HG03064 (cell line): ENCODE measurements around the gene TMC7.

Experiments
- ATAC-seq: cut with Tn5 transposase; IDR thresholded peaks from one replicate; pipeline ENCODE4 v1.9.1; 2021; ENCODE audit warnings: low read depth; ENCODE audit not compliant: unreplicated experiment

TMC7 gene

GRCh38 chr16:19086322-19087199 lies 102.8 kb downstream of the TMC7 start:
- ATAC-seq: no peak

DNA sequence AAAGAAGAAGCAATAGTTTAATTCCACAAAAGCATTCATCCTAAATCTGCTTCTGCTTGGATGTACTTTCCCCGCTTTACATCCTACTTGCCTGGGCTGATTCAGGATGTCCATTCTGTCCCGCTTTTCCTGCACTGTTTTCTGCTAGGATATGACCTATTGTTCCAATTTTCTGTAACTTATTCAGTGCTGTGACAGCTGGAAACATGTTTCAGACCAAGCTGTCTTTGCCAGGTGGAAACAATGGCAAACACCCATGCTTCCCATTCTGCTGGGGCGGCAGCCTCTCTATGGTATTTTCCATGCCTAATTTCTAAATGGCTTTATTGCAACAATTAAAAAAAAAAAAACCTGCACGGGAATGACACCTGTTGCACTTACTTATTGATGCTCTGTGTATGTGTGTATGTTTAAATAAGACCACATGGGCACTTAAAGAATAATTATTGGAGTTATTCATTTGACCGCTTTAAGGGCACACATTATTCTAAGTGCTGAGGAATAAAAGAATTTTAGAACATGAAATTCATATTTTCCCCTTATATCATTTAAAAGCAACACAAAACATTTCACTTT lies 104.7 kb downstream of the TMC7 start:
- ATAC-seq: no peak

DNA sequence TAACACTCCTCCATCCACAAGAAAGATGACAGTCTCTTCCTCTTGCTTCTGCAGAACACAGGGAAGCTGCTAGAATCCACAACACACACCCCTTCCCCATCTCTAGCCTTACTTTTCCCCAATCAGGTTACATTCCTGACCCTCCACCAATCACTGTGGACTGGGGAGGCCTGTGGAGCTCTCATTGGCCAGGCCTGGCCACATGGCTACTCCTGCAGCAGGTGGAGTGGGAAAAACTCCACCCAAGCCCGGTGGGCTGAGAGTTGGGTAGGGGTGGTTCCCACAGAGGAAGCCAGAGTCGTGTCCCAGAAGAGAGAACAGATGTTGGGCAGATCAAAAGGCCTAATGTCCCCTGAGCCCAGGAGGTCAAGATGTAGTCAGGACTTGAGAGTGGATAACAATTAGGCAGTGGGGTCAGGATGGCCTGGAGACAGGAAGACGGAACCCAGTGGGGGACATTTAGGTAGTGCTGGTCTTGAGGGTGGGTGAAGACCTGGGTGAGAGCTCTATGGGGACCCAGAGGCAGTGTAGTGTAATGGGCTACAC lies 105.7 kb downstream of the TMC7 start:
- ATAC-seq: no peak

GRCh38 chr16:19090916-19091315 lies 107.2 kb downstream of the TMC7 start:
- no peak for ATAC-seq

DNA sequence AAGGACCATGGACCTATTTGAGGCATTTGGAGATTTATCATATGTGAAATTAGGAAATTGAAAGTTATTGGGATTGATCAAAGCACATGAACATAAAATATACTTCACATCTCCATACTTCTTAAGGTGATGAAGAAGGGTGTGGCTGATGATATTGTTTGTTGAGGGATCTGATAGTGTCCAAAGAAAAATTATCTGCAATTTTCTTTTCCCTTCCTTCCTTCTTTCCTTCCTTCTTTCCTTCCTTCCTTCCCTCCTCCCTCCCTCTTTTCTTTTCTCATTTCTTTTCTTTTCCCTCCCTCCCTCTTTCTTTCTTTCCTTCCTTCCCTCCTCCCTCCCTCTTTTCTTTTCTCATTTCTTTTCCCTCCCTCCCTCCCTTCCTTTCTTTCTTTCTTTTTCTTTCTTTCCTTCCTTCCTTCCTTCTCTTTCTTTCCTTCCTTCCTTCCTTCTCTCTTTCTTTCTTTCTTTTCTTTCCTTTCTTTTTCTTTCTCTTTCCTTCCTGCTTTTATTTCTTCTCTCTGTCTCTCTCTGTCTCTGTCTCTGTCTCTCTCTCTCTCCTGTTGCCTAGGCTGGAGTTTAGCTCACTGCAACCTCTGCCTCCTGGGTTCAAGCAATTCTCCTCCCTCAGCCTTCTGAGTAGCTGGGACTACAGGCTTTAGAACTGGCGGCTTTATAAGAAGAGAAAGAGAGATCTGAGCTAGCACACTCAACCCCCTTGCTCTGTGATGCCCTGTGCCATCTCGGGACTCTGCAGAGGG lies 109.1 kb downstream of the TMC7 start:
- ATAC-seq: no peak

- ATAC-seq: no peak
Observed at GRCh38 chr16:19093631-19094541, 110.2 kb downstream of the TMC7 start.

- ATAC-seq: no peak
Observed at GRCh38 chr16:19094542-19095365, 111.0 kb downstream of the TMC7 start.

GRCh38 chr16:19095654-19096053 lies 111.9 kb downstream of the TMC7 start:
- ATAC-seq: no peak

GRCh38 chr16:19098173-19098572 lies 114.4 kb downstream of the TMC7 start:
- ATAC-seq: no peak

GRCh38 chr16:19102187-19102872 lies 118.6 kb downstream of the TMC7 start:
- no peak for ATAC-seq

DNA sequence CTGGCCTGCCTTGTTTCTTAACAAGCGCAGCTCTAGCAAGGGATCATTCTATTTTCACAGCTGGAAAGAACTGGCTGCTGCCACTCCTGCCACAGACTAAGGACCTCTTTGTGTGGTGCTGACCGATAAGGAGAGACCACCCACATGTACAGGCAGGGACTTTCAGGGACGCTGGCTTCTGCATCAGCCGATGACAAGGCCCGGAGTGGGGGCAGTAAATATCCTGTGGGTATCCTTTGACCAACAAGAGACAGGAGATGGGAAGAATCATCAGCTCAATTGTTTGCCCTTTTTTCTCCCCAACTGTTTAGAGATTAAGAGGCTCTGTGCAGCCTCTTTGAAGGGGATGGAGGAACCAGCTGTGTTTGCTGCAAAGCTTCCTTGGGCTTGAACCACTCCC lies 120.9 kb downstream of the TMC7 start:
- no peak for ATAC-seq

- no peak for ATAC-seq
Observed at GRCh38 chr16:19105131-19105530, 121.4 kb downstream of the TMC7 start.

- ATAC-seq: no peak
Observed at GRCh38 chr16:19105891-19106624, 122.3 kb downstream of the TMC7 start.

DNA sequence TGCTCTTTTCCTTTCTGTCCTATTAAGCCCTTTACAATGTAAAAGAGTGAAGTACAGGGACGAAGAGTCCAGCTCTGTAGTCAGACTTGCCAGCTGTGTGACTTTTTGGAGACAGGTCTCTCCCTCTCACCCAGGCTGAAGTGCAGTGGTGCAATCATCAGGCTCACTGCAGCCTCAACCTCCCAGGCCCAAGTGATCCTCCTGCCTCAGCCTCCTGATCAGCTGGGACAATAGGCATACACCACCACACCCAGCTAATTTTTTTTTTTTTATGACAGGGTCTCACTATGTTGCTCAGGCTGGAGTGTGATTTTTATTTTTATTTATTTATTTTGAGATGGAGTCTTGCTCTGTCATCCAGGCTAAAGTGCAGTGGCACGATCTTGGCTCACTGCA lies 122.9 kb downstream of the TMC7 start:
- ATAC-seq: no peak

DNA sequence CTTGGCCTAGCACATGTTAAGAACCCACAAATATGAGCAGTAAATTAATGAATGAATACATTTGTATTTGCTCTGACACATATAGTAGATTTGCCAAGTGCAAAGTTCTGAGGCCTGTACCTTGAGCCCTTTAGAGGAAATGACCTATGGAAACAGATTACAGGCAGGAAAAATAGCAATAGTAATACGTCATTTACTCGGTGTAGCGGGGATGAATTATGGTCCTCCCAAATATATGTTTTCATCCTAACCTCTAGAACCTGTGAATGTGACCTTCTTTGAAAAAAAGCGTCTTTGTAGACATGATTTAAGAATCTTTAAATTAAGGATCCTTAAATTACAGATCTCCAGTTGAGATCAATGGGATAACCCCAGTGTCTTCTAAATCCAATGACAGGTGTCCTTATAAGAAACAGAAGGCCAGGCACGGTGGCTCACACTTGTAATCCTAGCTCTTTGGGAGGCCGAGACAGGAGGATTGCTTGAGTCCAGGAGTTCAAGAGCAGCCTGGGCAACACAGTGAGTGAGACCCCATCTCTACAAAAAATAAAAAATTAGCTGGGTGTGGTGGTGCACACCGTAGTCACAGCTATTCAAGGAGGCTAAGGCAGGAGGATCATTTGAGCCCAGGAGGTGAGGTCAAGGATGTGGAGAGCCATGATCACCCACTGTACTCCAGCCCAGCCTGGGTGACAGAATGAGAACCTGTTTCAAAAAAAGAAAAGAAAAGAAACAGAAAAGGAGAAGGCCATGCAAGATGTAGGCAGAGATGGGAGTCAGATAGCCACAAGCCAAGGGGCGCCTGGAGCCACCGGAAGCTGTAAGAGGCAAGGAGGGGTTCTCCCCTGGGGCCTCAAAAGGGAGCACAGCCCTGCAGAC lies 124.9 kb downstream of the TMC7 start:
- no peak for ATAC-seq

GRCh38 chr16:19109288-19109664 lies 125.5 kb downstream of the TMC7 start:
- no peak for ATAC-seq
